Upper lobe of left lung (tissue), 6 donors: ENCODE measurements around the gene PRLR. TPM values are rescaled to one million over a fixed set of nuclear protein-coding genes. Genes with fewer than 3 reads are reported as not detected.

Source experiments
- ATAC-seq, 2 donors: fragments of 200-7000 bp; cut with Tn5 transposase; one replicate each; pipeline ENCODE4 v1.9.1; 2022; ENCODE audit warnings: mild to moderate bottlenecking in 2 of 2, moderate library complexity in 2 of 2; ENCODE audit not compliant: low FRiP score in 2 of 2
- DNase-seq, 2 donors: peaks; one replicate each; pipeline ENCODE4 v3.0.0-alpha.2; 2019 to 2020
- H3K27ac ChIP-seq, 4 donors: fragments of 200-600 bp; sonication (generic); one replicate each; pipeline ENCODE4 v1.5.1; 2016 to 2019
- H3K27me3 ChIP-seq, 4 donors: fragments of 200-600 bp; sonication (generic); one replicate each; pipeline ENCODE4 v1.5.1; 2017 to 2019
- H3K36me3 ChIP-seq, 4 donors: fragments of 200-600 bp; sonication (generic); one replicate each; pipeline ENCODE4 v1.5.1; 2016 to 2019
- H3K4me1 ChIP-seq, 4 donors: fragments of 200-600 bp; sonication (generic); one replicate each; pipeline ENCODE4 v1.5.1; 2018 to 2019
- H3K4me3 ChIP-seq, 4 donors: fragments of 200-600 bp; sonication (generic); one replicate each; pipeline ENCODE4 v1.5.1; 2017 to 2019; ENCODE audit warnings: mild to moderate bottlenecking in 2 of 4, moderate library complexity in 1 of 4
- H3K9me3 ChIP-seq, 4 donors: fragments of 200-600 bp; sonication (generic); one replicate each; pipeline ENCODE4 v1.5.1; 2018 to 2019
- CTCF ChIP-seq, 6 experiments: fragments of 450-650 bp in 4 of 6; fragments of 200-600 bp in 2 of 6; sonication (generic) in 2 of 6; IDR thresholded peaks; one replicate each; pipeline ENCODE4 v1.5.1; 2016 to 2019; ENCODE audit warnings: antibody characterized with exemption in 6 of 6
- EP300 ChIP-seq, 4 donors: sonication (generic); formaldehyde crosslinking; IDR thresholded peaks; one replicate each; pipeline ENCODE4 v1.5.1; 2017; ENCODE audit warnings: antibody characterized with exemption in 4 of 4, control low read depth in 2 of 4
- POLR2A ChIP-seq, 4 donors: fragments of 450-650 bp; IDR thresholded peaks; one replicate each; pipeline ENCODE4 v1.5.1; 2016 to 2017; ENCODE audit warnings: antibody characterized with exemption in 4 of 4, mild to moderate bottlenecking in 2 of 4
- POLR2AphosphoS5 ChIP-seq, 2 donors: sonication (generic); formaldehyde crosslinking; IDR thresholded peaks; one replicate each; pipeline ENCODE4 v1.5.1; 2017; ENCODE audit warnings: antibody characterized with exemption in 2 of 2
- WGBS, 2 donors: methylation state at CpG; one replicate each; pipeline ENCODE4 v1.1.5; 2017 to 2018; 5-methylcytosine and 5-hydroxymethylcytosine counted together
- total RNA-seq, 6 donors: library from RNA; depleted of rRNA in 4 of 6; stranded (reverse); fragments of >200 nt in 4 of 6; gene quantifications; one replicate each; pipeline versions ENCODE4 v1.1.0 to v1.2.1, GENCODE V29; 2016 to 2021
- donor health status: DM: no; HTN: no; CAD: no; lungs with moderate emphysema.
- donor health status: DM: no; HTN: yes; CAD: no; lungs with severe emphysema.

PRLR gene
- total RNA-seq, 6 donors from 2014 or later, result 0.49 to 3.6 (median 1.8) TPM; not detected in 1

DNA sequence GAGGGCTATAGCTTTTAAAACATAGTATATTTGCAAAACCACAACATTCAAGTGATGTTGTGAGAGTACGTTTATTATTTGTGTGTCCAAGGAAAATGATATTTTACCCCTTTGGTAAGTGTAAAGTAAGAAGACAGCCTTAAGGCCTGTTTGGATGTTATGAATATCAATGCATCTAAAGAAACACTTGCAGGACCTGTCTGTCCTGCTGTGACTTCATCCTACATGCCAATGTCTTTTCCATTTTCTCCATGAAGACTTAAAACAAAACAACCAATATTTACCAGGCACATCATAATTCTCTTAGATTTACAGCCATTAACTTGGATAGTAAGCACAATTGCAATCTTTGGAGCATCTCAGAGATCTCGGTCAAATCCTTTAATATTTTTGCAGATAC is 29.0 kb downstream of the PRLR start:
- 91 to 93% methylated on average over 2 of the region's 2 CpGs for WGBS, 2 donors
- ATAC-seq, result no peak
- Histone ChIP-seq H3K27ac (no peak overlapping the region), H3K9me3 (no peaks in the 10 kb centered on the region), H3K36me3 (no peaks in the 10 kb centered on the region), H3K4me3 (no peak overlapping the region), H3K27me3 (no peaks in the 10 kb centered on the region), H3K4me1 (peaks cover 16 to 18% (median 16%) of the 10 kb centered on the region in 4 donors)
- TF ChIP-seq CTCF (IDR thresholded peaks at IDR 0.05) (no peak), EP300 (IDR thresholded peaks at IDR 0.05) (no peak), POLR2AphosphoS5 (IDR thresholded peaks at IDR 0.05) (no peak), POLR2A (IDR thresholded peaks at IDR 0.05) (no peak)
- DNase-seq, result no peak

DNA sequence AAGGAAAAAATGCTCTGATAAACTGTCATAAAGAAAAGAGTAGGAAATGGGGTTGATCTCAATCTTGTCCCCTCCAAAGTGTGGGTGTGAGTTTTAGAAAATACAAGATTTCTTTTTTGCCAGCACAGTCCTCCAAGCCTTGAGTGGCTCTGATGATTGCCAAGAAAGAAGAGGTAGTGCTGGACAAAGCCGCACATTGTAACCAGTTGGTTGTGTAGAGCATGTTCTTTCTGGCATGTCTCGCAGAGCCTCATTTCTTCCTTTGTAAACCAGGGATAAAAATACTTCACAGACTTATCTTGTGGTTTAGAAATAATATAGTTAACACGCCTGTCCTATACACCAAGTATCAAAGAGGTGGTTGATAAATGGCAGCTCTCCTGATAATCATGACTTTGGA is 30.4 kb downstream of the PRLR start:
- ATAC-seq (no peak), DNase-seq (no peak)
- WGBS, 2 donors, result 67 to 68% methylated on average over 3 of the region's 3 CpGs
- TF ChIP-seq POLR2A (IDR thresholded peaks at IDR 0.05) (no peak), EP300 (IDR thresholded peaks at IDR 0.05) (no peak), CTCF (IDR thresholded peaks at IDR 0.05) (no peak), POLR2AphosphoS5 (IDR thresholded peaks at IDR 0.05) (no peak)
- no peak overlapping the region for H3K27ac ChIP-seq
- H3K9me3 ChIP-seq, result no peaks in the 10 kb centered on the region
- no peaks in the 10 kb centered on the region for H3K27me3 ChIP-seq
- H3K4me1 ChIP-seq, result peaks cover 16 to 18% (median 16%) of the 10 kb centered on the region in 4 donors
- no peak overlapping the region for H3K4me3 ChIP-seq
- H3K36me3 ChIP-seq, result no peaks in the 10 kb centered on the region

DNA sequence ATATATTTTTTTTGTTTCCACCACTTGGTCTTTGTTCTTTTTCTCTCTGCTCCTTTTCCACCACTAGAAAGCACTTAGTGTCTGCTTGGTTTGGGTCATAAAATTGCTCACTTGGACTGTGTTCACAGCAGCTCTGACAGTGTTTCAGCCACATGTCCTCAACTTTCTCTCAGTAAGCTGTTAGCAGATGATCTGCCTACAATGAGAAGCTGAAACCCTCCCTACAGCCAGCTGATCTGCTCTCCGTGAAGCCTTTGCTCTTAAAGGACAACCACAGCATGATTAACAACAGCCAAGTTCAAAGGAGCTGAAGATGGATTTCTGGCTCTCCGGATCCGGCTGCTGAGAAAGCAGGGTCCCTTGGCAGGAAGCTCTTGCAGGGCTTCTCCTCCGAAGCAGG is 31.6 kb downstream of the PRLR start:
- Histone ChIP-seq H3K4me3 (no peak overlapping the region), H3K27me3 (no peaks in the 10 kb centered on the region), H3K4me1 (peaks cover 16 to 18% (median 16%) of the 10 kb centered on the region in 4 donors), H3K9me3 (no peaks in the 10 kb centered on the region), H3K27ac (no peak overlapping the region), H3K36me3 (no peaks in the 10 kb centered on the region)
- 31 to 47% methylated on average over 4 of the region's 4 CpGs for WGBS, 2 donors
- TF ChIP-seq CTCF (IDR thresholded peaks at IDR 0.05), result no peak
- no peak for TF ChIP-seq POLR2A (IDR thresholded peaks at IDR 0.05)
- no peak for TF ChIP-seq EP300 (IDR thresholded peaks at IDR 0.05)
- TF ChIP-seq POLR2AphosphoS5 (IDR thresholded peaks at IDR 0.05), result no peak
- no peak for ATAC-seq
- DNase-seq, result no peak

DNA sequence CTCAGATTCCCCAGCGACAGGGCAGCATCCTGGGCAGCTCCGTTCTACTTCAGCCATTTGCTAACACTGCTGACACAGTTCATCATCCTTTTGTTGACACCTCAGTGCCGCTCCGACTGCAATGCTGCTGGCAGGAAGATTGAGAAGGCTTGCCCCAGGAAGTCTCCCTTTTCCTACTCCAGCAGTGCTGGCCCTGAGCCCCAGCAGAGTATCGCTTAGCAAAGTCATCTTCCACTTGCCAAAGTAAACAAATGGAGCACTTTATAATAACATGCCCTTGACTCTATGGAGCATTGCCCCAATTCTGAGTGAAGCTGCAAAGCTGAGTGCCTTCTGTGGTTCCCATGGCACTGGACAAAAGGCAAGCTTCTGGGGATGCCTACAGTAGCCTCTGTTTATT is 32.2 kb downstream of the PRLR start:
- TF ChIP-seq POLR2AphosphoS5 (IDR thresholded peaks at IDR 0.05) (peak in 1 of 2 donors; percentile 50), POLR2A (IDR thresholded peaks at IDR 0.05) (no peak)
- Histone ChIP-seq H3K36me3 (no peaks in the 10 kb centered on the region), H3K4me1 (peaks cover 16 to 18% (median 16%) of the 10 kb centered on the region in 4 donors), H3K9me3 (no peaks in the 10 kb centered on the region), H3K4me3 (no peak overlapping the region), H3K27ac (no peak overlapping the region), H3K27me3 (no peaks in the 10 kb centered on the region)
- ATAC-seq (peak; percentile 39 to 84), DNase-seq (peak in 1 of 2 donors; percentile 80)
- 11 to 23% methylated on average over 5 of the region's 5 CpGs for WGBS, 2 donors

- no peak overlapping the region for H3K27ac ChIP-seq
- no peaks in the 10 kb centered on the region for H3K9me3 ChIP-seq
- H3K36me3 ChIP-seq, result no peaks in the 10 kb centered on the region
- H3K4me1 ChIP-seq, result peaks cover 16 to 18% (median 16%) of the 10 kb centered on the region in 4 donors
- no peak overlapping the region for H3K4me3 ChIP-seq
- DNase-seq (no peak), ATAC-seq (no peak)
- TF ChIP-seq POLR2AphosphoS5 (IDR thresholded peaks at IDR 0.05) (no peak), EP300 (IDR thresholded peaks at IDR 0.05) (no peak), POLR2A (IDR thresholded peaks at IDR 0.05) (no peak), CTCF (IDR thresholded peaks at IDR 0.05) (no peak)
- no peaks in the 10 kb centered on the region for H3K27me3 ChIP-seq
- 87 to 96% methylated on average over 3 of the region's 3 CpGs for WGBS, 2 donors
Observed at GRCh38 chr5:35197351-35197750, 32.9 kb downstream of the PRLR start.
